HG03521 (cell line): ENCODE data around the gene SCEL.

Source experiments
- ATAC-seq: cut with Tn5 transposase; IDR thresholded peaks from one replicate; pipeline ENCODE4 v1.9.1; 2021; ENCODE audit warnings: mild to moderate bottlenecking, moderate library complexity; ENCODE audit not compliant: unreplicated experiment

SCEL gene

GRCh38 chr13:77519808-77520207, 15.7 kb upstream of the SCEL start:
- no peak for ATAC-seq

- ATAC-seq: no peak
Observed at GRCh38 chr13:77521194-77521593, 14.3 kb upstream of the SCEL start.

- no peak for ATAC-seq
Observed at GRCh38 chr13:77521595-77522367, 13.7 kb upstream of the SCEL start.

- ATAC-seq: no peak
Observed at GRCh38 chr13:77522444-77522843, 13.1 kb upstream of the SCEL start.

GRCh38 chr13:77523386-77523785, 12.1 kb upstream of the SCEL start:
- no peak for ATAC-seq

- ATAC-seq: no peak
Observed at GRCh38 chr13:77523834-77524728, 11.4 kb upstream of the SCEL start.

GRCh38 chr13:77528414-77528813, 7.1 kb upstream of the SCEL start:
- ATAC-seq: no peak

- peak; percentile 76 for ATAC-seq
Observed at GRCh38 chr13:77528834-77529500, 6.5 kb upstream of the SCEL start.

GRCh38 chr13:77529501-77529840, 6.0 kb upstream of the SCEL start:
- no peak for ATAC-seq

- no peak for ATAC-seq
Observed at GRCh38 chr13:77530875-77531274, 4.6 kb upstream of the SCEL start.

GRCh38 chr13:77532983-77533382, 2.5 kb upstream of the SCEL start:
- ATAC-seq: no peak

- ATAC-seq: no peak
Observed at GRCh38 chr13:77533875-77534788, 1.4 kb upstream of the SCEL start.

- ATAC-seq: no peak
Observed at GRCh38 chr13:77536358-77536757, 852 bp downstream of the SCEL start.

GRCh38 chr13:77537289-77537919, 1.9 kb downstream of the SCEL start:
- ATAC-seq: no peak

GRCh38 chr13:77543711-77544110, 8.2 kb downstream of the SCEL start:
- ATAC-seq: no peak

GRCh38 chr13:77544355-77544754, 8.8 kb downstream of the SCEL start:
- ATAC-seq: no peak

GRCh38 chr13:77544758-77545338, 9.3 kb downstream of the SCEL start:
- peak; percentile 45 for ATAC-seq

GRCh38 chr13:77545626-77546412, 10.3 kb downstream of the SCEL start:
- no peak for ATAC-seq

GRCh38 chr13:77548095-77548494, 12.6 kb downstream of the SCEL start:
- ATAC-seq: peak; percentile 54
